T-helper 1 cell (primary cell): ENCODE results near the gene INTS6.

Source experiments
- DNase-seq, 5 donors: peaks; one replicate each; pipeline ENCODE4 v3.0.0-alpha.2; 2012 to 2020

INTS6 gene

GRCh38 chr13:51405176-51405575 lies 47.7 kb downstream of the INTS6 start:
- DNase-seq, result no peak

GRCh38 chr13:51397262-51397941 lies 55.4 kb downstream of the INTS6 start:
- DNase-seq, result no peak

- peak in 1 of 5 donors; percentile 44 for DNase-seq
Measured at GRCh38 chr13:51396352-51396751, 56.5 kb downstream of the INTS6 start.

GRCh38 chr13:51394724-51395123 lies 58.1 kb downstream of the INTS6 start:
- DNase-seq, result no peak

- DNase-seq, result no peak
Measured at GRCh38 chr13:51385114-51385513, 67.7 kb downstream of the INTS6 start.

- no peak for DNase-seq
Measured at GRCh38 chr13:51380269-51380668, 72.6 kb downstream of the INTS6 start.

GRCh38 chr13:51373451-51373850 lies 79.4 kb downstream of the INTS6 start:
- no peak for DNase-seq

- no peak for DNase-seq
Measured at GRCh38 chr13:51371768-51372399, 81.0 kb downstream of the INTS6 start.

GRCh38 chr13:51370811-51371210 lies 82.0 kb downstream of the INTS6 start:
- DNase-seq, result no peak

GRCh38 chr13:51370116-51370515 lies 82.7 kb downstream of the INTS6 start:
- DNase-seq, result no peak

- no peak for DNase-seq
Measured at GRCh38 chr13:51364404-51365008, 88.3 kb downstream of the INTS6 start.

GRCh38 chr13:51363625-51364024 lies 89.2 kb downstream of the INTS6 start:
- no peak for DNase-seq

GRCh38 chr13:51361106-51361505 lies 91.7 kb downstream of the INTS6 start:
- DNase-seq, result no peak

- no peak for DNase-seq
Measured at GRCh38 chr13:51360489-51360888, 92.3 kb downstream of the INTS6 start.

- no peak for DNase-seq
Measured at GRCh38 chr13:51359352-51359751, 93.5 kb downstream of the INTS6 start.

- no peak for DNase-seq
Measured at GRCh38 chr13:51357928-51358595, 94.8 kb downstream of the INTS6 start.

- DNase-seq, result no peak
Measured at GRCh38 chr13:51355217-51355616, 97.6 kb downstream of the INTS6 start.

- no peak for DNase-seq
Measured at GRCh38 chr13:51349016-51349415, 103.8 kb downstream of the INTS6 start.

- no peak for DNase-seq
Measured at GRCh38 chr13:51348069-51348967, 104.5 kb downstream of the INTS6 start.

- no peak for DNase-seq
Measured at GRCh38 chr13:51347099-51347498, 105.7 kb downstream of the INTS6 start.

GRCh38 chr13:51346397-51346796 lies 106.4 kb downstream of the INTS6 start:
- no peak for DNase-seq

- no peak for DNase-seq
Measured at GRCh38 chr13:51343475-51343874, 109.4 kb downstream of the INTS6 start.

GRCh38 chr13:51342706-51343105 lies 110.1 kb downstream of the INTS6 start:
- DNase-seq, result no peak
